CD4-positive, alpha-beta T cell treated with Interleukin-12 subunit alpha and Interleukin-12 subunit beta, for 1 hour (primary cell): Measurements from ENCODE around the gene DPP6.
"Not testable (repeated sequence)": the region's sequence is repeated elsewhere in the genome, so short reads cannot be mapped to it uniquely, and the experiment has no call there.

Source experiments
- DNase-seq: peaks from one replicate; pipeline ENCODE4 v3.0.0-alpha.2; 2020

The DPP6 gene

GRCh38 chr7:154078523-154078922, 26.3 kb downstream of the DPP6 start:
- DNase-seq = not testable (repeated sequence)

DNA sequence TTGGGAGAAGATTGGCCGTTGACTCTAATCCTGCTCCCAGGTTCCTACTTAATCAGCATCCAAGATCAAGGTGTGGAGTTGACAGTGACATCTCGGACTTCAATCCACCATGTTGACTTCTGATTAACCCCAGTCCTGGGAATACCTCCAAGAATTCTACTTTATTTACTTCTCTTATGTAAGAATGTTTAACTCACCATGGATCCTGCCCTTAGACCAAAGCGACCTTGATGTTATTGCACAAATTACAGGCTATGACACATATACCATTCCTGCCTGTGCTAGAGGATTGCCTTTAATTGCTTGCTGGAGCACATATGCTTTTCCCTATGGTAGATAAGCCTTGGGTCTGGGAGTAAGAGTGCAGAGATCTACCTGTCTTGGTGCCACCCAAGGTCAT, 28.1 kb downstream of the DPP6 start:
- not testable (repeated sequence) for DNase-seq

DNA sequence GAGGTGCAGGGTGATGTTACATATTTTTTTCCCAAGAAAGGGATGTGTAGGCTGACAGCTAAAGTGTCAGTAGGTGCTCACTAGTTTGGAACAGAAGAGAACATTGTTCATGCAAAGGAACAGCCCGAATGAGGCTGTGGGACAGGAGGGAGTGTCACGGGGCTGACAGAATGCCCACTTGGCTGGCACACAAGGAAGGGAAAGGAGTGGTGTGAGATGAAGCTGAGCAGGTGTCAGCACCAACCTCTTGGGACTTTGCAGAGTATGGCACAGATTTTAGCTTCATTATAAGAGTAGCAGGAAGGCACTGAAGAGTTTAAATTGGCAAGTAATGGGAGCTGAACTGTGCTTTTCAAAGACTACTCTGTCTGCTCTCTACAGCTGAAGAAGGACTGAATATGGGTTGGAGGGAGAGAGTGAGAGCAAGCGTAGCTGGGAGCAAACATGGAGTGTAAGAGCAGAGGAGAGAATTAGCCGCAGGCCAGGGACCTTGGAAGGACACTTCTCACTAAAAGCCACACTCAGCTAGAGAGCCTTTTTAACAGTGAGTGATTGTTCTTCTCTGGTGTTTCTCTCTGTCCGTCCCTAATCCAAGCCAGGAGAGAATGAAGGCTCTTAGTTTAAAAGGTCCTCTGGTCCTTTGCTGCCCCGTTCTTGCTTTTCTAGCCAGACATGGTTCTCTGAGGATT, 35.0 kb downstream of the DPP6 start:
- not testable (repeated sequence) for DNase-seq

GRCh38 chr7:154092093-154092492, 39.9 kb downstream of the DPP6 start:
- not testable (repeated sequence) for DNase-seq

- not testable (repeated sequence) for DNase-seq
Measured at GRCh38 chr7:154095201-154095600, 43.0 kb downstream of the DPP6 start.

GRCh38 chr7:154105063-154105462, 52.9 kb downstream of the DPP6 start:
- DNase-seq = not testable (repeated sequence)

- DNase-seq = not testable (repeated sequence)
Measured at GRCh38 chr7:154109615-154110014, 57.4 kb downstream of the DPP6 start.

- not testable (repeated sequence) for DNase-seq
Measured at GRCh38 chr7:154113732-154114351, 61.6 kb downstream of the DPP6 start.

DNA sequence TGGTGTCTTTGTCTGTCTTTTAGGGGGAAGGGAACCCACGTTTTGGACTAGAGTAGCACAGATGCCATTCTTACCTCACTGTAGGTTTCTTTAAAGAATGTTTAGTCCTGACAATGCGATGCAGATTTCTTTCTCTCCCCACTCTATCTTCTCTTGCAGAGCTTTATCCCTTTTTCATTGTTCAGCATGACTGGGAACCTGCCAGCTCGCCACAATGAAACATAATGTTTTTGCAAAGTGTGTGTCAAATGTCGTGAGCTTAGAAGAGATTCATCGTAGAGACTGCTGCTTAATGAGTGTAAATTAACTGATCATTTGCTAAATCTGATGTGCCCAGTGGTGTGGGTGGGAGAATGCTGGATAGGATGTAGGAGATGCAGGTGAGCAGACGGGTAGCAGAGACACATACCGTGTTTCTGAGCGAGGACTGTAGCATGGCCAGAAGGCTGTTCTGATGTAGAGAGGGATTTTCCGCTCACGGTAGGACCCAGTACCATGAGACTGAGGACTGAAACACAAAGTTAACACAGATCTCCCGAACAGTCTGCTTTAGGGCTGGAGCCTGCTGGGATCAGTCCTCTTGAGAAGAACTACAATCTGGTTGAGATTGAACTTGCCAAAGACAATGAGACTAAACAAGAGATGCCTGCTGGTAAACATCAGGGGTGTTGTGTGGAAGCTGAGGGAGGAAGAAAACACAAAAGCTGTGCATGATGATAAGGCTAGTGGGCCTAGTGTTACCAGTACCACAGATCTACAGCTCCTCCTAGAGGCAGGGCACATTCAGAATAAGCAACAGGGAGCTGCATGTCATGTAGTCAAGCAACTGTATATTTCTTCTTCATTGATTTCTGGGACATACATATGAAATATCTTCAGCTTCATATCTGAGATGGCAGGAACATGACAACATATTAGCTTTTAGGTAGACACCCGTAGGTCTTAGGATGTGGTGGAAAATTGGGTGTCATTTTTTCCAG, 65.5 kb downstream of the DPP6 start:
- not testable (repeated sequence) for DNase-seq

DNA sequence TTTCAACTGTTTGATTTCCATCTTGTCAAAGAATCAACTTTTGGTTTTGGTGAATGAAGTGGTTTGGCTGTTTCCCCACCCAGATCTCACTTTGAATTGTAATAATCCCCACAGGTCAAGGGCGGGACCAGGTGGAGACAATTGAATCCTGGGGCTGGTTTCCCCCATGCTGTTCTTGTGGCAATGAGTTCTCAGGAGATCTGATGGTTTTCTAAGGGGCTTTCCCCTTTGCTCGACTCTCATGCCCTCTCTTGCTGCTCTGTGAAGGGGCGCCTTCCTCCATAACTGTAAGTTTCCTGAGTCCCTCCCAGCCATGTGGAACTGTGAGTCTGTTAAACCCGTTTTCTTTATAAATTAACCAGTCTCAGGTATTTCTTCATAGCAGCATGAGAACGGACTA, 68.6 kb downstream of the DPP6 start:
- DNase-seq = not testable (repeated sequence)

- not testable (repeated sequence) for DNase-seq
Measured at GRCh38 chr7:154122720-154123119, 70.5 kb downstream of the DPP6 start.

DNA sequence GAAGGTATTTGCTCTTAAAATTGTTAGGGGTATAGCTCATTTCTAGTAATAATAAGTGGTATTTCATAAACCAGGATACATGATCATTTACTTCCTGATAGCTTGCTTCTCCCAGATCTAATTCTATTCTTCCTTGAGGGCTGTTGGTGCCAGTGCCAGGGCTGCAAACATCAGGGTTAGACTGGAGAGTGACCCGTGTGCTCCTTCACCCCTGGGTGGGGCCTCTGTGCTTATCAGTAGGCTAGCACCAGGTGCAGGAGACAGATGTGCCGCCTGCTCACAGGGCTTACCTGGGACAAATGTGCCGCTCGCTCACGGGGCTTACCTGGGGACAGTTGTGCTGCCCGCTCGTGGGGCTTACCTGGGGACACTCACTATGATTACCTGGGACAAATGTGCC, 71.2 kb downstream of the DPP6 start:
- DNase-seq = not testable (repeated sequence)

- DNase-seq = not testable (repeated sequence)
Measured at GRCh38 chr7:154129142-154129541, 76.9 kb downstream of the DPP6 start.

DNA sequence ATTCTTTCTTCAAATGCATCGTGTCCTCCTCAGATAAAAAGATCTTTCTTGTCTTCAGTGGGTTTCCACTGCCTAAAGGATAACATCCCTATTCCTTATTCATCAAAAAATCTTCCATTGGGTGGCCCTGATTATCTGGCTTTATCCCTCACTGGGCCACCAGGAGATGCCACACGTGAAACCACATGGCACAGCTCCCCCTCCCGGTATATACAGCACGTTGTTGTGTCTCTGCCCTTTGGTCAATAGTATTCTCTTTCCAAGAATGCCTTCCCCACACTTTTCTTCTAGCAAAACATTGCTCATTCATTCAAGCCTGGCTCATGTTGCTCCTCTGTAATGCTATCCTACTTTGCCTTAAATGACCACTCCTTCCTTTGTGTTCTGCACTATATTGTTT, 80.4 kb downstream of the DPP6 start:
- DNase-seq = not testable (repeated sequence)

DNA sequence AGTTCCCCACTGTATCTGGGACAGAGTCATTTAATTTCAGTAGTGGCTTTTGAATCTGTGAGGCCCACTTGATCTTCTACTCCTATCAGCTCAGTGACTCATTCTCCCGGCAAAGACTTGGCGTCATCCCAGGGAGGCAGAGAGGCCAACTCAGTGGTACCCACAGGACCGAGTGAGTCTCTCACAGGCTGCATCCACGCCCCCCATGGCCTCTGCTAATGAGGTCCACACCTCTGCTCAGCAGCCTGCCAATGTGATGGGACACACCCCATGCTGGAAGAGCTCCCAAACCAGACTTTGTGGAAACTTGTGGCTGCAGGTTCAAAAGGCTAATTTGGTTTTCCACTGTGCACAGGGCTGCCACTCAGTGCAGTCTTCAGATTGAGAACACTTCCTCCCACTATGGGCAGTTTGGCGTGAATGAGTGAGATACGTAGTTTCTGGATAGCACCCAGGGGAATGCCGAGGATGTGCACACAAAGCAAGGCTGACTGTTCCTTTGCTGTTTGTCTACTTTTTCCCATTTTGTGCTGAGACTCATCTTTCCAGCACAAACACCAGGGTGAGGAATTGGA, 81.6 kb downstream of the DPP6 start:
- DNase-seq = not testable (repeated sequence)

DNA sequence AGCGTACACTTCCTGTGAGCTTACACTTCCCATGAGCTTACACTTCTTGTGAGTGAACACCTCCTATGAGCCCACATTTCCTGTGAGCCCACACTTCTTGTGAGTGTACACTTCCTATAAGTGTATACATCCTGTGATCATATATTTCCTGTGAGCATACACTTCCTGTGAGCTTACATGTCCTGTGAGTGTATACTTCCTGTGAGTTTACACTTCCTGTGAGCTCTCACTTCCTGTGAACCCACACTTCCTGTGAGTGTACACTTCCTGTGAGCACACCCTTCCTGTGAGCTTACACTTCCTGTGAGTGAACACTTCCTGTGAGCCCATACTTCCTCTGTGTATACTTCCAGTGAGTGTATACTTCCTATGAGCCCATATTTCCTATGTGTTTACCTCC, 82.5 kb downstream of the DPP6 start:
- DNase-seq = not testable (repeated sequence)

DNA sequence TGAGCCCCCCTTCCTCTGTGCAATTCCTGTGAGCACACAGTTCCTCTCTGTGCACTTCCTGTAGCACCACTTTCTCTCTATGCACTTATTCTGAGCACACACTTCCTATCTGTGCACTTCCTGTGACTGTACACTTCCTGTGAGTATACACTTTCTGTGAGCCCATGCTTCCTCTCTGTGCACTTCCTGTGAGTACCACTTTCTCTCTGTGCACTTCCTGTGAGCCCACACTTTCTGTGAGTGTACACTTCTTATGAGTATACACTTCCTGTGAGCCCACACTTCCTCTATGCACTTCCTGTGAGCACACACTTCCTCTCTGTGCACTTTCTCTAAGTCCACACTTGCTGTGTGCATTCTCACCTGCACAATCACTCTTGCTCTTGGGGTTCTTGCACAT, 83.4 kb downstream of the DPP6 start:
- DNase-seq = not testable (repeated sequence)

GRCh38 chr7:154145922-154146706, 93.9 kb downstream of the DPP6 start:
- not testable (repeated sequence) for DNase-seq

GRCh38 chr7:154146707-154147038, 94.5 kb downstream of the DPP6 start:
- not testable (repeated sequence) for DNase-seq

GRCh38 chr7:154148791-154149516, 96.8 kb downstream of the DPP6 start:
- not testable (repeated sequence) for DNase-seq

DNA sequence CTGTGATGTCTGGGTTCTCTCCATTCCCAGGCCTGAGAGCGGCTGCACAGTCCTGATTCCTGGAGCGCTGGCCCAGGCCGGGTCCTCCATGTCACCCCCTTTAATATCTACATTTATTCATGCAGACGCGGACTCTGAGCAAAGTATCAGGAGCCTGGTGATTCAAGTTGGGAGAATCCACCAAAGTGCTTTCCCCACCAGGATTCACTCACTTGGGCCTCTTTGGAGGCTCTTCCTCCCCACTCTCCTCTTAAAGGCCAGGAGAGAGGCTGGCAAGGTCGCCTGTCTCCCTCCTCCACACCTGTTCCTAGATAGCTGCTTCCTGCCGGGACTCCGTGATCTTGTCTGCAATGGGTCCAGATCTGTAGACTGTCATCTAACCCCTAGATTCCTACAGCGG, 98.5 kb downstream of the DPP6 start:
- not testable (repeated sequence) for DNase-seq
